Measurements from ENCODE around the gene NXF3. TPM values are rescaled to one million over a fixed set of nuclear protein-coding genes. Genes with fewer than 3 reads are reported as not detected.

NXF3 gene
- total RNA-seq, 4 donors from 2014 or later = 0.22 to 1.2 (median 0.71) TPM

GRCh38 chrX:103073467-103073866, 19.5 kb downstream of the NXF3 start:
- TF ChIP-seq CTCF (IDR thresholded peaks at IDR 0.05) (no peak), POLR2A (IDR thresholded peaks at IDR 0.05) (no peak), EP300 (IDR thresholded peaks at IDR 0.05) (no peak)
- Histone ChIP-seq H3K27me3 (peaks cover 0 to 6% of the 10 kb centered on the region in 2 donors), H3K4me3 (no peak overlapping the region), H3K4me1 (no peaks in the 10 kb centered on the region), H3K9me3 (no peaks in the 10 kb centered on the region), H3K36me3 (no peaks in the 10 kb centered on the region), H3K27ac (no peak overlapping the region)
- DNase-seq (ENCODE audit: low spot score in 2 of 2) = no peak
- 39 to 42% methylated on average over 5 of the region's 5 CpGs for WGBS, 2 donors

- DNase-seq (ENCODE audit: low spot score in 2 of 2) = no peak
- Histone ChIP-seq H3K4me1 (no peaks in the 10 kb centered on the region), H3K27me3 (peaks cover 0 to 9% of the 10 kb centered on the region in 2 donors), H3K27ac (no peak overlapping the region), H3K9me3 (no peaks in the 10 kb centered on the region), H3K4me3 (no peak overlapping the region), H3K36me3 (no peaks in the 10 kb centered on the region)
- WGBS, 2 donors = 45 to 48% methylated on average over 1 of the region's 1 CpG
- TF ChIP-seq POLR2A (IDR thresholded peaks at IDR 0.05) (no peak), EP300 (IDR thresholded peaks at IDR 0.05) (no peak), CTCF (IDR thresholded peaks at IDR 0.05) (no peak)
These were observed 26.3 kb downstream of the NXF3 start for GRCh38 chrX:103066606-103067005.

GRCh38 chrX:103063918-103064434, 29.0 kb downstream of the NXF3 start, which contains the start of gene BEX1:
BEX1 (minus strand) TSS chrX:103064171; CDS start chrX:103063274, 897 bp downstream.
- H3K36me3 ChIP-seq = no peaks in the 10 kb centered on the region
- no peak for DNase-seq (ENCODE audit: low spot score in 2 of 2)
- no peak for TF ChIP-seq CTCF (IDR thresholded peaks at IDR 0.05)
- TF ChIP-seq EP300 (IDR thresholded peaks at IDR 0.05) = no peak
- TF ChIP-seq POLR2A (IDR thresholded peaks at IDR 0.05) = no peak
- no peak within 1 kb of the TSS for H3K27ac ChIP-seq
- no peaks in the 10 kb centered on the region for H3K4me1 ChIP-seq
- peak within 1 kb of the TSS; percentile 5 to 49 (median 10) for H3K4me3 ChIP-seq
- H3K27me3 ChIP-seq = peaks cover 0 to 15% of the 10 kb centered on the region in 2 donors
- WGBS, 2 donors = 0 to 43% methylated on average over 4 to 23 of the region's 39 CpGs
- no peaks in the 10 kb centered on the region for H3K9me3 ChIP-seq

- Histone ChIP-seq H3K4me3 (peak overlapping the region; percentile 5 to 49 (median 10)), H3K27me3 (peaks cover 0 to 15% of the 10 kb centered on the region in 2 donors)
- WGBS, 2 donors = 3 to 41% methylated on average over 11 to 29 of the region's 34 CpGs
These were observed 29.6 kb downstream of the NXF3 start for GRCh38 chrX:103063191-103063845.

More at GRCh38 chrX:103063191-103063845, 29.6 kb downstream of the NXF3 start:
- DNase-seq (ENCODE audit: low spot score in 2 of 2) = no peak
- Histone ChIP-seq H3K27ac (no peak overlapping the region), H3K36me3 (no peaks in the 10 kb centered on the region), H3K4me1 (no peaks in the 10 kb centered on the region), H3K9me3 (no peaks in the 10 kb centered on the region)
- TF ChIP-seq POLR2A (IDR thresholded peaks at IDR 0.05) (no peak), EP300 (IDR thresholded peaks at IDR 0.05) (no peak), CTCF (IDR thresholded peaks at IDR 0.05) (no peak)
